VCaP (cell line): Measurements from ENCODE around the gene CASQ2.

ENCODE experiments used
- H3K27ac ChIP-seq: fragments of 450-650 bp; 2 replicates; pipeline ENCODE4 v1.5.1; 2017
- CTCF ChIP-seq: fragments of 450-650 bp; conservative IDR thresholded peaks from 2 replicates; pipeline ENCODE4 v1.5.1; 2017; ENCODE audit warnings: mild to moderate bottlenecking, moderate library complexity

The CASQ2 gene

GRCh38 chr1:115652236-115652788, 116.2 kb downstream of the CASQ2 start:
- no peak overlapping the region for H3K27ac ChIP-seq
- no peak for TF ChIP-seq CTCF

- H3K27ac ChIP-seq: no peak overlapping the region
- no peak for TF ChIP-seq CTCF
Measured at GRCh38 chr1:115651391-115651790, 117.1 kb downstream of the CASQ2 start.

- no peak for TF ChIP-seq CTCF
- H3K27ac ChIP-seq: no peak overlapping the region
Measured at GRCh38 chr1:115650961-115651360, 117.6 kb downstream of the CASQ2 start.
